NCI-H2171 treated with DMSO at 0.1 percent for 48 hours (cell line): Measurements from ENCODE around the gene OR5K2.
A peak's percentile ranks its signal among the peaks of the same experiment; 100 is the strongest.

Source experiments
- DNase-seq: peaks from one replicate; lab custom pipeline; 2025; lab: John Stamatoyannopoulos, UW

Gene OR5K2

GRCh38 chr3:98522544-98523281, 25.2 kb downstream of the OR5K2 start, which contains the start of gene CLDND1:
Gene CLDND1 (minus strand): TSS chr3:98522902. CDS start chr3:98521424, 1,478 bp downstream.
- DNase-seq, result peak; percentile 97

- no peak for DNase-seq
These were observed 28.0 kb downstream of the OR5K2 start for GRCh38 chr3:98525494-98525893.

- no peak for DNase-seq
These were observed 31.2 kb downstream of the OR5K2 start for GRCh38 chr3:98528474-98529346.

GRCh38 chr3:98529856-98530459, 32.5 kb downstream of the OR5K2 start:
- no peak for DNase-seq

- DNase-seq, result peak; percentile 13
These were observed 33.2 kb downstream of the OR5K2 start for GRCh38 chr3:98530676-98531075.

GRCh38 chr3:98531622-98532274, 34.3 kb downstream of the OR5K2 start, which contains the start of gene GPR15:
Gene GPR15 (plus strand): TSS chr3:98531978. CDS start chr3:98532034, 56 bp downstream.
- DNase-seq, result no peak

DNA sequence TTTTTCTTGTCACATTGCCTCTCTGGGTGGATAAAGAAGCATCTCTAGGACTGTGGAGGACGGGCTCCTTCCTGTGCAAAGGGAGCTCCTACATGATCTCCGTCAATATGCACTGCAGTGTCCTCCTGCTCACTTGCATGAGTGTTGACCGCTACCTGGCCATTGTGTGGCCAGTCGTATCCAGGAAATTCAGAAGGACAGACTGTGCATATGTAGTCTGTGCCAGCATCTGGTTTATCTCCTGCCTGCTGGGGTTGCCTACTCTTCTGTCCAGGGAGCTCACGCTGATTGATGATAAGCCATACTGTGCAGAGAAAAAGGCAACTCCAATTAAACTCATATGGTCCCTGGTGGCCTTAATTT, 34.8 kb downstream of the OR5K2 start:
- DNase-seq, result no peak

DNA sequence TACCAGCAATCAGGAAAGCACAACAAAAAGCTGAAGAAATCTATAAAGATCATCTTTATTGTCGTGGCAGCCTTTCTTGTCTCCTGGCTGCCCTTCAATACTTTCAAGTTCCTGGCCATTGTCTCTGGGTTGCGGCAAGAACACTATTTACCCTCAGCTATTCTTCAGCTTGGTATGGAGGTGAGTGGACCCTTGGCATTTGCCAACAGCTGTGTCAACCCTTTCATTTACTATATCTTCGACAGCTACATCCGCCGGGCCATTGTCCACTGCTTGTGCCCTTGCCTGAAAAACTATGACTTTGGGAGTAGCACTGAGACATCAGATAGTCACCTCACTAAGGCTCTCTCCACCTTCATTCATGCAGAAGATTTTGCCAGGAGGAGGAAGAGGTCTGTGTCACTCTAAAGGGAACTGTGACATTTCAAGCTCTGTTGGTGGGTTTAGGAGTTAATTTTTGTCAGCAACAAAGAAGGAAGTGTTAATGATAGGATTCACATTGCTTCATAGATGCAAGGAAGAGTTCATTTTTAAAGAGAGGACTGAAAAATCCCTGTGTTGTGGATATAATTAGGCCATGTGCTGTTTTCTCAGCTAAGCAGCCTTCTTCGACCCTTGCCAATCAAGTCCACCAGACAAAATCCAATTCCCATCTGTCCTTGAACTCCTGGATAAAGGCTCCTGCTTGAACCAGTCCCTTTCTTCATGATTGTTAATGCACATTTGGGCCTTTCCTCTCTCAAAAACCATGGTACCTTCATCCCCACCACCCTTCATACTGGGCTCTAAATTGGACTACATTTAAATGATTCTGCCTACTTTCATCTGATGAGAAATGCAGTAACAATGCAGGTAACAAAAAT, 35.5 kb downstream of the OR5K2 start:
- DNase-seq, result no peak

DNA sequence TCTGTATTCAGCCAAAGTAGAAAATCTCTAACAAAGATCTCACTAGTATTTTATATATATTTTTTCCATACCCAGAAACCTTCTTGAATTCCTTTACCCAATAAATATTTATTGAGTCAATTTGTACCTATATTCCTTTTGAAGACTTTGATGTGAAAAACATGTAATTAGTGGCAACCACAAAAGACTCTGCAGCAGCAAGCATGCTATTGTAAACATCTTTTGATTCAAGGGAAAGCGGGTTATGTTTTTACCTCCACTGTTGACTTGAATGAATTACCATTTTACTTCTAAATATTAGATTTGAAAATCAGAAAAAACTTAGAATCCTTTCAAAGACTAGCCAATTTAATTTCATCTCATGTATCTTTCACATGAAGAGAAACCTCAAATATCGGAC, 36.7 kb downstream of the OR5K2 start:
- DNase-seq, result no peak

DNA sequence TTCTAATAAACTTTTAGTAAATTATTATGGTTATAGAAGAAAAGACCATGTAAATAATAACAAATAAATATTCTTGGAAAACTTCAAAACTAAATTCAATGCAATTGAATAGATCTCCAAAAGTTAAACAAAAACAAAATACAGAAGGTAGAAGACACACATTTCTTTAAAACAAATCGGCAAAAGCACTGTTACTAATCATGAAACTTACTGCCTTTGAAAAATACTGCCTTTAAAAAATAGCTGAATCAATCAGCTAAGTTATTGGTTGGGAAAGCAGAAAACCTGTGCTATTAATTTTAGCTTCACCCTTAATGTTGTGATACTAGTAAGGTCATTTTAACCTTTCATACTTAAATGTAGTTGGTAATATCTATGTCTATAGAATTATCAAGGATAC, 37.3 kb downstream of the OR5K2 start:
- DNase-seq, result no peak

DNA sequence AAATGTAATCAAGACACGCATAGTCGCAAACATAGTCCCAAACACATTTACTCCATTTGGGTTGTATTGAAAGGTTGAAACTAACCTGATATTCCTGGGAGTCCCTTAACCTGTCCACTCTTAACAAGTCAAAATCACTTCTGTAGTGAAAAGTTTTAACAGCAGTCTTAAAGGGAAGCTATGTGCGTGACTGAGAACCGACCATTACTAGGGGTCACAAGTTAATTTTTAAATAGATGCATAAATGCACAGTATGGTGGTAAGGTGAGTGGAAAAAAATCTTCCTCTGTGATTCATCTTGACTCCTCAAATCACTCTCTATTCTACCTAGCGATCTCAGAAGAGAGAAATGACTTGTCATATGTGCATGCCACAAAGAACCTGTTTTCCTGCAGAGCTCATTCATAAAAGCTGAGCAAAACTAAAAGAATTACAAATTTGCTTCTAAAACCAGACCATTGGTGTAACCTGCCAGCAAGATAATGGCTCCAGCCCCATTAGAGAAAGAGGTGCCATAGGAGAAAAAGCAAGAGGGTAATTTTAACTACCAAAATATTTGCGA, 39.1 kb downstream of the OR5K2 start:
- no peak for DNase-seq

GRCh38 chr3:98540346-98540745, 42.9 kb downstream of the OR5K2 start:
- no peak for DNase-seq

GRCh38 chr3:98541695-98542094, 44.2 kb downstream of the OR5K2 start:
- no peak for DNase-seq

DNA sequence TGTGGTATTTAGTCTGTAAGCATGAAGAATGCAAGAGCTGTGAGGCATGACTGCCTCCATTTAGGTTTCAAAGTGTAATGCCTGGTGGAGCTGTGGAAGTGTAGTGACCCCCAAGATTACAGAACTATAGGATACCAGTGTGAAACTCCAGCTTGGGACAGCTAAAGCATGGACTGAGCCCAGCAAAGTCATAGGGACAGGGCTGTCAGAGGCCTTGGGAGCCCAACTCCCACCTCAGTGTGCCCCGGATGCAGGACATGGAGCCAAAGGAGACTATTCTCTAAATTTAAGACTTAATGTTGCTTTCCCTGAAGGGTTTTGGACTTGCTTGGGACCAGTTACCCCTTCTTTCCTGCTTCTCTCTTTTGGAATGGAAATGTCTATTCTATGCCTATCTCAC, 45.1 kb downstream of the OR5K2 start:
- DNase-seq, result no peak

DNA sequence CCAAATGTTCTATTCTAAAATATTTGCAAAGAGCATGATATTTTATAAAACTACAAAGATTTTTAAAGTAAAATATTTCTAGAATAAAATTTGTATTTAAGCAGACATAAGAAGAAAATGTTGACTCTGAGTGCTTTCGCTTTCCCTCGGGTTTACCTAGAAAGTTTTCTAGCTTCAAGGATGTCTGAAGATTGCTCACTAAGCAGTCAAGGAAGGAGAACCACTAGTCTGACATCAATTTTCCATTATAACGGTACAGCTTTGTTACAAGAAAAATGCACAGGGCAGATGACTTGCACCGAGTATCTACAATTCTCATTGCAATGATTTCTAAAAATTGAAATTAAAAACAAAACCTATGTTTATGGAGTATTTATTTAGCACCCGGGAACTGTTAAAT, 48.5 kb downstream of the OR5K2 start:
- DNase-seq, result no peak
